ENCODE results near the gene UGT1A1.

The UGT1A1 gene

DNA sequence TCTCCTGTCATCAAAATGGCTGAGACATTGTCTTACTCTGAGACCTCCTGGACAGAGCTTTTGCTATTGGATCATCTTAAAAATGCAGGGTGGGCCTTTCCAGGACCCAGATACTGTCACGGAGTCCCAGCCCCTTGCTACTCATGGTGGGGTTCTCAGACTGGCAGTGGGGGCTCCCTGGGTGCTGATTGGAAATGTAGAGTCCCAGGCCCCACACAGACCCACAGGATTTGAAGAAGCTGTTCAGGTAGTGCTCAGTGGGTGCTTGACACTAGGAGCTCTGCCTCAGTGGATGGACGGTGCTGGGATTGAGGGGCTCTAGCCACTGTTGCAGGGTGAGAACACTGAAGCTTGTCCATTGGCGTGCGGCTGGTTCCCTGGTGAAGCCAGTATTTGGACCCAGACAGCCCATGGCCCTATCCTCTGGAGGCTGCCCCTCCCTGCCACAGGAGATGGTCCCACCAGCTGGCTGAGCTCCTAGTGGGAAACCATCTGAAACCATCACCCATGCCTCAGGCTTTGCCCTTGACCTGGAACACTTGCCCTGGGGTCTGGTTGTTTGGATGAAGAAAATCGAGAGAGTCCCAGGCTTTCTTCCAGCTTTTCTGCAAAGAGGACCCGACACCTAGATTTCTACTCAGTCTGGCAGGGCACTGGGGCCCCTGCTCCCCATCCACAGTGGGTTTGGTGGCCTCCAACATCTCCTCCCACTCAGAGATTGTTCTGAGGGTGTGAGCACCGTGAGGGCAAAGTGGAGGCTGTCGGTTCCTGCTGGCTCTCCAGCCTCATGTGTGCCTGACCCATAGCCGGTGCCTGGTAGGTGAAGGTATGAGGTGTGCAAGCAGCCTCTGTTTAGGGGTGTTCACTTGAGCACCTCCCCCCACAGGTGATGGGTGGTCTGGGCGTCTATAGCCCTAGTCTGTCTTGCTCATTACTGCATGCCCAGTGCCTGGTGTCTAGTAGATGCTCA lies 48.2 kb downstream of the UGT1A1 start:
- TF ChIP-seq, protein P1, sequence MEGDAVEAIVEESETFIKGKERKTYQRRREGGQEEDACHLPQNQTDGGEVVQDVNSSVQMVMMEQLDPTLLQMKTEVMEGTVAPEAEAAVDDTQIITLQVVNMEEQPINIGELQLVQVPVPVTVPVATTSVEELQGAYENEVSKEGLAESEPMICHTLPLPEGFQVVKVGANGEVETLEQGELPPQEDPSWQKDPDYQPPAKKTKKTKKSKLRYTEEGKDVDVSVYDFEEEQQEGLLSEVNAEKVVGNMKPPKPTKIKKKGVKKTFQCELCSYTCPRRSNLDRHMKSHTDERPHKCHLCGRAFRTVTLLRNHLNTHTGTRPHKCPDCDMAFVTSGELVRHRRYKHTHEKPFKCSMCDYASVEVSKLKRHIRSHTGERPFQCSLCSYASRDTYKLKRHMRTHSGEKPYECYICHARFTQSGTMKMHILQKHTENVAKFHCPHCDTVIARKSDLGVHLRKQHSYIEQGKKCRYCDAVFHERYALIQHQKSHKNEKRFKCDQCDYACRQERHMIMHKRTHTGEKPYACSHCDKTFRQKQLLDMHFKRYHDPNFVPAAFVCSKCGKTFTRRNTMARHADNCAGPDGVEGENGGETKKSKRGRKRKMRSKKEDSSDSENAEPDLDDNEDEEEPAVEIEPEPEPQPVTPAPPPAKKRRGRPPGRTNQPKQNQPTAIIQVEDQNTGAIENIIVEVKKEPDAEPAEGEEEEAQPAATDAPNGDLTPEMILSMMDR (IDR thresholded peaks at IDR 0.05; ENCODE audit: extremely low read depth, insufficient read depth, missing control alignments), result no peak
- DNase-seq (ENCODE audit: low spot score), result no peak
- in situ Hi-C loops (cut with MboI; ENCODE audit: low pct_unique_long_range_greater_than_20kb, low sequenced_read_pairs, unreplicated experiment), result no loop called here

DNA sequence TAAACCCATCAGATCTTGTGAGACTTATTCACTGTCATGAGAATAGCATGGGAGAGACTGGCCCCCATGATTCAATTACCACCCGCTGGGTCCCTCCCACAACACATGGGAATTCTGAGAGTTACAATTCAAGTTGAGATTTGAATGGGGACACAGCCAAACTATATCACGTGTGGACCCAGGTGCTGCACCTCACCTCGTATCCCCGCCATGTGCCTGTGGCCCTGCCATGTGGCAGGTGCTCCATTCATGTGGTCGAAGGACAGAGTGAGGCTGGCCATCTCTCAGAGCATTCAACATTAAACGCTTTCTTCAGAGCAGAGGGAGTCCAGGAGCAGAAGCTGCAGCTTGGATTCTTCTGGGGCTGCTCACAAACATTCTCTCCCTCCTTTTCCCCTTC lies 50.3 kb downstream of the UGT1A1 start:
- DNase-seq (ENCODE audit: low spot score), result no peak
- in situ Hi-C loops (cut with MboI; ENCODE audit: low pct_unique_long_range_greater_than_20kb, low sequenced_read_pairs, unreplicated experiment), result no loop called here
- TF ChIP-seq, protein P1 (IDR thresholded peaks at IDR 0.05; ENCODE audit: extremely low read depth, insufficient read depth, missing control alignments), result no peak

DNA sequence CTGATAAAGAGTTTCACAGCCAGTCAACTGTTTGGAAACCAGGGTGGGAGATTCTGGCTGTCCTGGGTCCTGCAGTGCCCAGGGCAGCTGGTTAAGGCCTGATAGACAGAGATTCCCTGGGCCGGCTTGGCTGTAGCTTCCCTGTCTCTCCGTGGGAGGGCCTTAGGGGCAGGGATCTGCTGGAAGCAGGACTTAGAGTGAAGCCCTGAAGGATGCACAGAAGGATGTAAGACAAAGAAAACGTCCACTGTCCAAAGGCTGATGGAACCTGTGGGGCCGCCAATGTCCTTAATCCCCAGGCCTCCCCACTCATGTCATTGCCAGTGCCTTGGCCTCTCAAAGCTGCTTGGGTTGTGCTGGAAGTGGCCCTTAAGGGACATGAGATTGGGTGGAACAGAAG lies 51.0 kb downstream of the UGT1A1 start:
- DNase-seq (ENCODE audit: low spot score), result no peak
- in situ Hi-C loops (cut with MboI; ENCODE audit: low pct_unique_long_range_greater_than_20kb, low sequenced_read_pairs, unreplicated experiment), result no loop called here
- TF ChIP-seq, protein P1 (IDR thresholded peaks at IDR 0.05; ENCODE audit: extremely low read depth, insufficient read depth, missing control alignments), result no peak

DNA sequence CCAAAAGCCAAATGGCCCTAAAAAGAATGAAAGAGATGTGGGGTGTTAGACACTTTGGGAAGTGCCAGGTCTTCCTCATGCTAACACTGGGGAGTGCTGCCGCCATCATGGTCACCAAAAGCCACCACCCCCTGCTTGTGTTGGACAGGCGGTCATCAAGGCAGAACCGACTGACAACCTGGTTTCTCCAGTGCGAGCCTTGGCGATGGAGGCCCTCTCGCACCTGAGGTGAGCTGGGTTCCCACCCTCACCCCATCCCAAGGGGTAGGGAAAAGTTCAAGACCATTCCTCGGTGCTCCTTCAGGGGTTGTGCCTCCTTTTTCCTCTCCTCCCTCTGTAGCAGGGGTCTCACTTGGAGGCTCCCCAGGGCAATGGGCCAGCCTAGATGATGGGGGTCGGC lies 51.7 kb downstream of the UGT1A1 start:
- no peak for DNase-seq (ENCODE audit: low spot score)
- in situ Hi-C loops (cut with MboI; ENCODE audit: low pct_unique_long_range_greater_than_20kb, low sequenced_read_pairs, unreplicated experiment), result no loop called here
- TF ChIP-seq, protein P1 (IDR thresholded peaks at IDR 0.05; ENCODE audit: extremely low read depth, insufficient read depth, missing control alignments), result no peak

DNA sequence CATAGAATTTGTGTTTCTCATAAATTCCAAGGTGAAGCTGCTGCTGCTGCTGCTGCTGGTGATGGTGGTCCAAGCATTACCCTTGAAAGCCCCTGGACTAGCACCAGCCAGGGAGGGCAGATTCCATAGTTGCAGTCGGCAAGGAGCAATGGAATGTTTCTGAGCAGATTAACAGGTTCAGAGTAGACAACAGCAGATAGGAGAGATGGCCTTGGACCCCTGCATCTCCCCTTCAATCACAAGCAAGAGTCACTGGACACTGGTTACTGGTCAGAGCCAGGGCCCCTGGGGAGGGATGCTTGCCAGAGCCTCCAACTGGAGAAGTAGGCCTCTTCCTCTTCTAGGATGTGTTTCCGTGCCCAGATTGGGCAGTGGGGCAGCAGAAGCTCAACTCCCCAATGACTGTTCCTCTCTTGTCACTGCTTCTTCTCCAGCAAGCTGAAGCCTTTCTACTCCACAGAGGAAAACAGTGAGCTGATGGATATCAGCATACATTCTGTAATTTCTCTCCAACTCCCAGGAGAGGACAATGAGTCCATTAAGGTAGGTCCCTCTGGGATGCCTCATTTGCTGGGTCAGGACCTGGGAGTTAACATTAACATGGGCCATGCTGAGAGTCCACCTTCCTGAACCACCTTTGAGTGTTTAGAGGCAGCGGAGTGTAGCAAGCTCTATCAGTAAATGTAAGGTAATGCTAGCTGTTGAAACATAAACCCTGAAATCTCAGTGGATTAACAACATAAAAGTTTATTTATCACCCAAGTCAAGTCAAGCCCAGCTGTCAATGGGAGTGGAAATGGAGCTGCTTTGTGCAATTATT lies 53.4 kb downstream of the UGT1A1 start:
- TF ChIP-seq, protein P1 (IDR thresholded peaks at IDR 0.05; ENCODE audit: extremely low read depth, insufficient read depth, missing control alignments), result no peak
- in situ Hi-C loops (cut with MboI; ENCODE audit: low pct_unique_long_range_greater_than_20kb, low sequenced_read_pairs, unreplicated experiment), result no loop called here

DNA sequence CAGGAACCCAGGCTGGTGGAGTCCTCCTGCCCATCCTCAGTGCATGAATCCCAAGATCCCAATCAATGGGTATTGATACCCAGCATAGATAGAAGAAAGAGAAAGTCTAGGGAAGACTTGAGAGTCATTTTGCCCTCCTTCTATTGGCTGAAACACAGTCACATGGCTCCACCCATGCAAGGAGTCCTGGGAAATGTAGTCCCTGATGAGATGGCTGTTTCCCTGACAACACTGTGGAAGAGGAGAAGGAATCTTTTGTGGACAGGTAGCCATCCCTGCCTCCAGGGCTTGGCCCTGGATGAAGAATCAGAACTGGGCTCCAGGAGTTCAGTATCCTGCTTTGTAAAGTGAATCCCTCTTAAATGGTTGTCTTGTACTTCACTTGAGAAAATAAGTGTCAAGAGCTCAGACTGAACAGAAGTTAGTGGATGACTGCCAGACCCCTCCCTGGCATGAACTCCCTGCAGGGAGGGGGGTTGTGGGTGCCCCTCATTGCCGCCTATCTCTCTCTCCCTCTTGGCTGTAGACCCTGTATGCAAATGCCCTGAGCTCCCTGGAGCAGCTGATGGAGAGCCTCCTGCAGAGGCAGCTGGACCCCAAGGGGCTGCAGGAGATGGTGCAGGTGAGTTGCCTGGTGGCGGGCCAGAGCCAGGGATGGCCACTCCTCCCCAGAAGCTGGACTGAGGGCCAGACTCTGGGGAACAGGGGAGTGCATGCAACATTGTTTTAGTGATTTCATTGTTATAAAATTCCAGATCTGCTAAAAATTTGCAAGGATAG lies 54.2 kb downstream of the UGT1A1 start:
- in situ Hi-C loops (cut with MboI; ENCODE audit: low pct_unique_long_range_greater_than_20kb, low sequenced_read_pairs, unreplicated experiment), result no loop called here
- DNase-seq (ENCODE audit: low spot score), result no peak
- TF ChIP-seq, protein P1 (IDR thresholded peaks at IDR 0.05; ENCODE audit: extremely low read depth, insufficient read depth, missing control alignments), result no peak

More for the DNA sequence above, 53.4 kb downstream of the UGT1A1 start:
- DNase-seq (ENCODE audit: low spot score), result no peak

All from GM13977 (cell line).